Adipose tissue (tissue), 3 donors: ENCODE measurements around the gene OR2A25. TPM values are rescaled to one million over a fixed set of nuclear protein-coding genes. Genes with fewer than 3 reads are reported as not detected.

Experiments
- H3K27ac ChIP-seq: one replicate; pipeline ENCODE4 v1.5.1; 2013; ENCODE audit warnings: low read depth, low read length
- WGBS, 3 donors: extraction: QIAGEN DNeasy Blood & Tissue Kit; methylation state at CpG; one replicate each; pipeline ENCODE4 v1.1.7; 2013; 5-methylcytosine and 5-hydroxymethylcytosine counted together
- polyA plus RNA-seq, 3 donors: library from polyadenylated mRNA; stranded (reverse); fragments of 200-250 nt; gene quantifications; one replicate each; pipeline ENCODE4 v1.2.3, GENCODE V29; 2013
- donor health status: healthy with polysubstance abuse.
- donor health status: Bipolar disorder and iron deficiency.
- donor health status: healthy.

Gene OR2A25
- polyA plus RNA-seq, 3 donors = not detected

GRCh38 chr7:144057954-144058353 lies 11.7 kb upstream of the OR2A25 start:
- 73 to 92% (median 83%) methylated on average over 3 of the region's 3 CpGs for WGBS, 3 donors

DNA sequence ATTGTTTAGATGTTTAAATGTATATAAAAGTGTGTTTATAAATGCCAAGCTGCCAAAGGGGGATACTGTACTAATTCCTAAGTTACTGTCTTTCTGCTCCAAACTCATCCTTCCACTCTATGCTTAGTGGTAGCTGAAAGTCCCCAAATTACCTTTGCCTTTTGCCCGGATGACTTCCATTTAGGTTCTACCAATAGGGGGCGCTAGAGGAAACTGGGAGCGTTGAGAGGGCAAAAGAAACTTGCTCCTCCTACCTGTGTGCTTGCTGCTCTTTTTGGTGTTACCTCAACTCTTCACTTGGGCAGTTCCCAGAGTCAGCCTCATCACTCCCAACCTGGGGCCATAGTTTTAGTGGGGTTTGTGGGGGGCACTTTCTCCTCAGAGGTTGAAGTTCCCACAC lies 5.9 kb upstream of the OR2A25 start:
- 40 to 44% (median 41%) methylated on average over 3 of the region's 3 CpGs for WGBS, 3 donors
- no peak overlapping the region for H3K27ac ChIP-seq

More at GRCh38 chr7:144057954-144058353, 11.7 kb upstream of the OR2A25 start:
- H3K27ac ChIP-seq = no peak overlapping the region

GRCh38 chr7:144069953-144070352 lies 342 bp downstream of the OR2A25 start:
- WGBS, 3 donors = 74 to 78% (median 75%) methylated on average over 2 of the region's 2 CpGs
- no peak overlapping the region for H3K27ac ChIP-seq

DNA sequence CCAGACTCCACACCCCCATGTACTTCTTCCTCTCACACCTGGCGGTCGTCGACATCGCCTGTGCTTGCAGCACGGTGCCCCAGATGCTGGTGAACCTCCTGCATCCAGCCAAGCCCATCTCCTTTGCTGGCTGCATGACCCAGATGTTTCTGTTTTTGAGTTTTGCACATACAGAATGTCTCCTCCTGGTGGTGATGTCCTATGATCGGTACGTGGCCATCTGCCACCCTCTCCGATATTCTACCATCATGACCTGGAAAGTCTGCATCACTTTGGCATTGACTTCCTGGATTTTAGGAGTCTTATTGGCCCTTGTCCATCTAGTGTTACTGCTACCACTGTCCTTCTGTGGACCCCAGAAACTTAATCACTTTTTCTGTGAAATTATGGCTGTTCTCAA lies 4.8 kb downstream of the OR2A25 start:
- 93 to 94% (median 94%) methylated on average over 8 of the region's 8 CpGs for WGBS, 3 donors

DNA sequence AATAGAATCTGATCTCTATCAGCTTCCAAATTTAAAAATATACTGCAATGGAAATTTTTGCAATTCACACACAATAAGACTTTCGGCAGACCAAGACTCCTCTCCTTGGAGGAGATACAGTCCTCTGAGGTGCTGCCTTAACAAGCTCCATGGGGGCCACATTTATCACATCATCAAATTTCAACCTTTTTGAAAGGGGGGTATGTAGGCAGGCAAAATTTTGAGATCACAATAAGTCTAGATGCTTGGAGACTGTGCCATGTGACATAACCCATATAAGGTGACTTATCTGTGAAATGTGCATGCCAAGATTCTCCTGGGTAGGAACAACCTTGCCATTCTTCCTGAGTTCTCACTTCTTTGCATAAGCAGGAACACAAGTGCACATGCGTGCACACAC lies 16.4 kb downstream of the OR2A25 start, which contains the start of gene OR2A12:
OR2A12 (plus strand) TSS at position 301 of the 400 bp plus-strand sequence. CDS start 8,830 bp downstream, outside the sequence.
- 74 to 96% (median 92%) methylated on average over 2 of the region's 2 CpGs for WGBS, 3 donors
- no peak within 1 kb of the TSS for H3K27ac ChIP-seq

More for the DNA sequence above, 4.8 kb downstream of the OR2A25 start:
- no peak overlapping the region for H3K27ac ChIP-seq

- 63 to 75% (median 72%) methylated on average over 4 of the region's 4 CpGs for WGBS, 3 donors
- no peak overlapping the region for H3K27ac ChIP-seq
Measured at GRCh38 chr7:144086730-144087129, 17.1 kb downstream of the OR2A25 start.

- H3K27ac ChIP-seq = no peak overlapping the region
- 80 to 89% (median 86%) methylated on average over 1 of the region's 1 CpG for WGBS, 3 donors
Measured at GRCh38 chr7:144087230-144087629, 17.6 kb downstream of the OR2A25 start.

DNA sequence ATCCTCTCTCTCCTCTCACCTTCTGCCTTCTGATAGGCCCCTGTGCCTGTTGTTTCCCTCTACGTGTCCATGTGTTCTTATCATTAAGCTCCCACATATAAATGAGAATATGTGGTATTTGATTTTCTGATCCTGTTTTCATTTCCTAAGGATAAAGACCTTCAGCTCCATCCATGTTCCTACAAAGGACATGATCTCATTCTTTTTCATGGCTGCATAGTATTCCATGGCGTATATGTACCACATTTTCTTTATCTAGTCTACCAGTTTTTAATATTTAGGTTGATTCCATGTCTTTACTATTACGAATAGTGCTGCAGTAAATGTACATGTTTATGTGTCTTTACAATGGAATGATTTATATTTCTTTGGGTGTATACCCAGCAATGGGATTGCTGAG lies 21.1 kb downstream of the OR2A25 start:
- WGBS, 3 donors = 83 to 94% (median 91%) methylated on average over 3 of the region's 3 CpGs
- no peak overlapping the region for H3K27ac ChIP-seq

DNA sequence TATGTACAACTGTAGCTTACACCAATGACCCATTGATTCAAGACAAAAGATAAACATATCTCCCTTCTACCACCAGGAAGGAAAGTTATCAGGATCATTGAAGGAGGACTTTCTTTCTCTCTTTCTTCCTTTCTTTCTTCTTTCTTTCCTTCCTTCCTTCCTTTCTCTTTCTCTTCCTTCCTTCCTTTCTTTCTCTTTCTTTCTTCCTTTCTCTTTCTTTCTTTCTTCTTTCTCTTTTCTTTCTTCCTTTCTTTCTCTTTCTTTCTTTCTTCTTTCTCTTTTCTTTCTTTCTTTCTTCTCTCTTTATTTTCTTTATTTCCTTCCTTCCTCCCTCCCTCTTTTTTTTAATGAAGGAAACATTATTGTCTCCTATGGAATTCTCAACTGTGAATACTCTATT lies 29.2 kb downstream of the OR2A25 start:
- H3K27ac ChIP-seq = no peak overlapping the region

DNA sequence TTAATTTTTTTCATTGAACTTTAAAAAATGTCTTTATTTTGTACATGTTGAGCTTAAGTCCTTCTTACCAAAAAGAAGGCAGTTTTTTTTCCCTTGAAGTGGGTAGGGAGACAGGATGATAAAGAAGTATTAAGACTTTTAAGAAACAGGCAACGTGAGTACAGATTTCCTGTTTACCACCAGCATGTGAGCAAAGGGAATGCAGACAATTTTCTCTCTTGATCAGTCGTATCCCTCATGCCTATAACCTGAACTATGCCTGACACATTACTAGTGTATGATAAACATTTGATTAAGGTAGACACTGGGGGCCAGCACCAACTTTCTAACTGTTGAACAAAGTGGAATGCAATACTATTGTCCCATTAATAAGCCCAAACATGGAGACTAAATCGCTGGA lies 31.0 kb downstream of the OR2A25 start:
- H3K27ac ChIP-seq = no peak overlapping the region
- 38 to 57% (median 48%) methylated on average over 3 of the region's 3 CpGs for WGBS, 3 donors

- no peak overlapping the region for H3K27ac ChIP-seq
Measured at GRCh38 chr7:144102041-144102440, 32.4 kb downstream of the OR2A25 start.

DNA sequence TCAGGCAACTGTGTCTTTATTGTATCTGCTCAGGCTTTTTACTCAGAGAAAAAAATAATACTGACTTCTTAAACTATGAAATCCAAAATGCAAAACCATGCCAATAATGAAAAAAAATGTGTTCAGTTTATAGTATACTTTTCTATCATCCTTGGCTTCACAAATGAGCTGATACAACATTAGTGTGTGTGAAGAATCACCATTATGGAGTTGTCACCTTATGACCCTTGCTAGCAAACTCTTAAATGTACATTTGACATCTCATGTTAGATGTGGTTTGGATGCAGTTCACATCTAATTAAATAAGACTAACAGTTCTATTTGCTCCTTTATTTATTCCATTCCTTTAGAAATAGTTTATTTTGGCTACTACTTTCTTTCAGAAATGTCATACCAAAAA lies 35.6 kb downstream of the OR2A25 start:
- H3K27ac ChIP-seq = no peak overlapping the region

DNA sequence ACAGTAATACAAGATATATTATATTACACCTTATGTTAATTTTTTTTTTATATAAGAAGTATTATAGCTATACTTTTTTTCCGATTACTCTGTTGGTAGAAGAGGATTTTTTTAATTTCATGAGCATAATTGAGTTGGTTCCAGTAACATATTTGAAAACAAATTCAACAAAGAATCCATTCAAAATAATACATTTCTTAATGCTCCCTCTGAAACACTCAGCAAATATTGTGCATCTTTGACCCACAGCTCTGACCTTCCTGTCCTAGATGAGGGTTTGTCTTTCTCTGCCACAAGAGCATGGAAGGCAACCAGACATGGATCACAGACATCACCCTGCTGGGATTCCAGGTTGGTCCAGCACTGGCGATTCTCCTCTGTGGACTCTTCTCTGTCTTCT lies 39.7 kb downstream of the OR2A25 start, which contains the start of gene OR2A2:
OR2A2 (plus strand) TSS at position 301 of the 400 bp plus-strand sequence; CDS start at position 301, 0 bp downstream.
- WGBS, 3 donors = 88 to 92% (median 90%) methylated on average over 2 of the region's 2 CpGs
- H3K27ac ChIP-seq = no peak within 1 kb of the TSS

DNA sequence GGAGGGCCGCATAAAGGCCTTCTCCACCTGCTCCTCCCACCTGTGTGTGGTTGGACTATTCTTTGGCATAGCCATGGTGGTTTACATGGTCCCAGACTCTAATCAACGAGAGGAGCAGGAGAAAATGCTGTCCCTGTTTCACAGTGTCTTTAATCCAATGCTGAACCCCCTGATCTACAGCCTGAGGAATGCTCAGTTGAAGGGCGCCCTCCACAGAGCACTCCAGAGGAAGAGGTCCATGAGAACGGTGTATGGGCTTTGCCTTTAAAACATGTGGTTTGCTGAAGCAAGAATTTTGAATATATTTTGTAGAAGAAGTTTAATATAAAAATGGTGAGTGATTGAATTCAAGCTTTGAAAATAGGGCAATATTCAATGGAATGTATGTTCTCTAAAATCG lies 40.7 kb downstream of the OR2A25 start:
- WGBS, 3 donors = 80 to 82% (median 81%) methylated on average over 5 of the region's 5 CpGs
- H3K27ac ChIP-seq = no peak overlapping the region

GRCh38 chr7:144113651-144114050 lies 44.0 kb downstream of the OR2A25 start:
- 28 to 63% (median 63%) methylated on average over 1 of the region's 1 CpG for WGBS, 3 donors
- H3K27ac ChIP-seq = no peak overlapping the region

GRCh38 chr7:144118341-144118740 lies 48.7 kb downstream of the OR2A25 start:
- no peak overlapping the region for H3K27ac ChIP-seq
- WGBS, 3 donors = 77 to 81% (median 78%) methylated on average over 8 of the region's 8 CpGs

DNA sequence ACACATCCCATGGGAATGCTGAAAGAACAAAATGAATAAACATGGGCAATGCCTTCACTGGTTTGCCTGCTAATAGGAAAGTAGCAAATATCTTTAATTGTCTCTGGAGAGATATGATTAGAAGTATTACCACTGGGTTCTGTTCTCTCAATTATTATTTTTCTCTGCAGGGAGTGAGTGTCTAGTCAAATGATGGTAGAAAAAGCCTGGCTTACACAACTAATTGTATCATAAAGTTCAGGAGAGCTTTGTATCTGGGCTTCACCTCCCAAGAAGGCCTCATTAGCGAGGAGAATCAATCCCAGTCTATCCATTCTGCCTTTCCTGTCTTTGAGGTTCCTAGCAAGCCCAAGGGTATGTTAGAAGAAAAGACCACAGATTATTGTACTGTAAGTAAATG lies 53.3 kb downstream of the OR2A25 start, which contains the start of gene OR2A14:
OR2A14 (plus strand) TSS at position 301 of the 400 bp plus-strand sequence. CDS start 5,937 bp downstream, outside the sequence.
- no peak within 1 kb of the TSS for H3K27ac ChIP-seq
- 90 to 93% (median 93%) methylated on average over 1 of the region's 1 CpG for WGBS, 3 donors
